Uterus (tissue), 2 donors: ENCODE measurements around the gene RAPGEF6.

Source experiments
- CTCF ChIP-seq, 4 experiments: fragments of 200-600 bp in 2 of 4; fragments of 450-650 bp in 2 of 4; sonication (generic) in 2 of 4; IDR thresholded peaks; one replicate each; pipeline ENCODE4 v1.5.1; 2016 to 2019; ENCODE audit warnings: antibody characterized with exemption in 4 of 4, mild to moderate bottlenecking in 2 of 4, moderate library complexity in 1 of 4
- POLR2A ChIP-seq, 2 donors: fragments of 450-650 bp; IDR thresholded peaks; one replicate each; pipeline ENCODE4 v1.6.1; 2016; ENCODE audit warnings: antibody characterized with exemption in 2 of 2, mild to moderate bottlenecking in 1 of 2, moderate library complexity in 1 of 2

GRCh38 chr5:131610198-131611063, 24.6 kb downstream of the RAPGEF6 start:
- no peak for TF ChIP-seq CTCF (IDR thresholded peaks at IDR 0.05)
- no peak for TF ChIP-seq POLR2A (IDR thresholded peaks at IDR 0.05)
